ENCODE data around the gene TOX3.

DNA sequence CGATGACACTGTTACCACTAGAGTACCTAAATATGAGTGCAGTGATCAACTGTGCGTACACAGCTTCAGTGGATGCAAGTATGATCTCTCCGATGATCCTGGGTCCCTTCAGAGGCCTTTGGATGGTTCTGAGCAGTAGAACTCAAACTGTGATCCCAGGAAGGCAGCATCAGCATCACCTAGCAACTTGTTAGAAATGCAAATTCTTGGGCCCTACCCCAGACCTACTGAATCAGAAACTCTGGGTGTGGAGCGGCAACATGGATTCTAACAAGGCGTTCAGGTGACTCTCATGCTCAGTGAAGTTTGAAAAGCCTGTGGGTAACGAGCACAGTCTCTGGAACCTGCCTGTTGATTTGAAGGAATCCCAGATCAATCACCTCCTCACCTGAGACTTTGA, 25.4 kb downstream of the TOX3 start:
- no peak for TF ChIP-seq ELF4 (IDR thresholded peaks at IDR 0.05)
- no peak for TF ChIP-seq SP1 (IDR thresholded peaks at IDR 0.05)
- no peak for TF ChIP-seq L3MBTL2 (conservative IDR thresholded peaks at IDR 0.05)
- no peak for TF ChIP-seq ARNT (IDR thresholded peaks at IDR 0.05)
- TF ChIP-seq BHLHE40 (IDR thresholded peaks at IDR 0.05; ENCODE audit: borderline replicate concordance), result no peak
- no peak for TF ChIP-seq FOXK2 (IDR thresholded peaks at IDR 0.05)
- TF ChIP-seq FOXM1 (IDR thresholded peaks at IDR 0.05; ENCODE audit: borderline replicate concordance), result no peak
- no peak for TF ChIP-seq SUZ12 (IDR thresholded peaks at IDR 0.05)
- TF ChIP-seq PKNOX1 (IDR thresholded peaks at IDR 0.05), result no peak

All from HEK293T (cell line).